ENCODE measurements around the gene RNF113B. TPM values are rescaled to one million over a fixed set of nuclear protein-coding genes. Genes with fewer than 3 reads are reported as not detected.

Gene RNF113B
- total and polyA plus RNA-seq, 2 donors (not counting 1 experiment from before 2014, with no cell fraction given), result not detected

- no peak overlapping the region for H3K4me3 ChIP-seq (ENCODE audit: control extremely low read depth in 1 of 5, extremely low read depth in 1 of 5, insufficient read depth in 1 of 5, low read depth in 2 of 5, low read length in 4 of 5)
- H2AFZ ChIP-seq (ENCODE audit: insufficient read depth, low read depth, low read length, poor library complexity, severe bottlenecking), result no peak overlapping the region
- Mint-ChIP-seq H3K27ac (peak overlapping the region; percentile 59), H3K4me3 (no peak overlapping the region), H3K27me3 (peaks cover 4% of the 10 kb centered on the region), H3K4me1 (no peaks in the 10 kb centered on the region), H3K9me3 (ENCODE audit: insufficient read depth) (peaks cover 4% of the 10 kb centered on the region)
- H3K79me2 ChIP-seq (ENCODE audit: control insufficient read depth, insufficient read depth, low read length), result no peaks in the 10 kb centered on the region
- TF ChIP-seq CTCF (IDR thresholded peaks at IDR 0.05), result no peak
- no peak for TF ChIP-seq EZH2 (IDR thresholded peaks at IDR 0.05; ENCODE audit: borderline replicate concordance, insufficient read depth, low read depth, low read length, poor library complexity, severe bottlenecking)
- POLR2A ChIA-PET, result no interaction called here
- CTCF ChIA-PET, result no interaction called here
- ATAC-seq (ENCODE audit: low read depth) (no peak), DNase-seq (no peak)
- intact Hi-C loops (cut with micrococcal nuclease), result no loop called here
- no peak overlapping the region for H3K27ac ChIP-seq (ENCODE audit: low read length in 2 of 2)
- WGBS (ENCODE audit: insufficient coverage), result 92% methylated on average over 6 of the region's 8 CpGs
- no peaks in the 10 kb centered on the region for H3K4me1 ChIP-seq (ENCODE audit: control insufficient read depth in 2 of 2, insufficient read depth in 2 of 2, low read length in 2 of 2)
- H3K27me3 ChIP-seq (replicated peaks in 1 of 4; ENCODE audit: control extremely low read depth in 1 of 4, control insufficient read depth in 3 of 4, insufficient read depth in 4 of 4, low read length in 3 of 4), result no peaks in the 10 kb centered on the region
- no peaks in the 10 kb centered on the region for H3K36me3 ChIP-seq (replicated peaks in 1 of 2; ENCODE audit: control extremely low read depth in 1 of 2, control insufficient read depth in 1 of 2, extremely low read depth in 1 of 2, insufficient read depth in 2 of 2, low read length in 1 of 2)
- H4K20me1 ChIP-seq (ENCODE audit: control insufficient read depth, insufficient read depth, low read length, poor library complexity, severe bottlenecking), result no peaks in the 10 kb centered on the region
- no peak overlapping the region for H3K9ac ChIP-seq (ENCODE audit: low read length)
- no peaks in the 10 kb centered on the region for H3K9me3 ChIP-seq (ENCODE audit: control extremely low read depth in 1 of 3, control insufficient read depth in 2 of 3, insufficient read depth in 1 of 3, low read length in 2 of 3)
- H3K4me2 ChIP-seq (replicated peaks; ENCODE audit: low read depth, low read length, poor library complexity, severe bottlenecking), result no peak overlapping the region
Observed at GRCh38 chr13:98201189-98201588, 24.1 kb upstream of the RNF113B start.

DNA sequence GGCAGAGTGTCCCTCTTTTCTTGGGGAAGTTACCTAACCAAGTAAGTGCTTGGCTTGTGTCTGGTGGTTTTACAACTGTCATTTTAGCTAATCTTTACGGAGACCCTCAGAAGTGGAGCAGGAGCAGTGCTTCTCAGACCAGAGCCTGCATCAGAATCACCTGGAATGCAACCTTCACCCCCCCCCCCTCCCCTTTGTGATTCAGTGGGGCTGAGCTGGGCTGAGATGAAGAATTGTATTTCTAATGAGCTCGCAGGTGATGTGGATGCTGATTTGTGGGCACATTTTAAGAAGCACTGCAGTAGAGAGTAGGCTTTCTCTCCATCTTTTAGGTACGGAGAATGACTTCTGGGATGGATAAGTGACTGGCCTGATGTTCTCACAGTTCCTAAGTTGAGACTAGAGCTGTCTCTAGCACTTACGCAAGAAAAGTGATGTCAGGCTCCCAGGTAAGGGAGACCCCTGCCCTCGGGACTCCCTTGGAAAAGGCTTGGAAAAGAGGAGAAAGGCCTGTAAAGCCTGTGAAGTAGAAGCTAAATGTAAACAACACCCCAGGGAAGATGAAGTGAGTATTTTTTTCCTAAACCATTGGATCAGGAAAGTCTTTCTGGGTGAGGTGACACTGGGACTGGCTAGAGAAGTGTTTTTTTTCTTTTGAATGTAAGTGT, 23.3 kb upstream of the RNF113B start:
- intact Hi-C loops (cut with micrococcal nuclease), result no loop called here
- no peak overlapping the region for H3K4me3 ChIP-seq (ENCODE audit: control extremely low read depth in 1 of 5, extremely low read depth in 1 of 5, insufficient read depth in 1 of 5, low read depth in 2 of 5, low read length in 4 of 5)
- H3K27ac ChIP-seq (ENCODE audit: low read length in 2 of 2), result no peak overlapping the region
- TF ChIP-seq CTCF (IDR thresholded peaks at IDR 0.05), result no peak
- no peak for TF ChIP-seq EZH2 (IDR thresholded peaks at IDR 0.05; ENCODE audit: borderline replicate concordance, insufficient read depth, low read depth, low read length, poor library complexity, severe bottlenecking)
- H3K27me3 ChIP-seq (replicated peaks in 1 of 4; ENCODE audit: control extremely low read depth in 1 of 4, control insufficient read depth in 3 of 4, insufficient read depth in 4 of 4, low read length in 3 of 4), result no peaks in the 10 kb centered on the region
- H3K27ac Mint-ChIP-seq, result no peak overlapping the region
- H3K4me2 ChIP-seq (replicated peaks; ENCODE audit: low read depth, low read length, poor library complexity, severe bottlenecking), result no peak overlapping the region
- no peak for DNase-seq
- no peaks in the 10 kb centered on the region for H3K9me3 ChIP-seq (ENCODE audit: control extremely low read depth in 1 of 3, control insufficient read depth in 2 of 3, insufficient read depth in 1 of 3, low read length in 2 of 3)
- H3K9me3 Mint-ChIP-seq (ENCODE audit: insufficient read depth), result no peaks in the 10 kb centered on the region
- H3K9ac ChIP-seq (ENCODE audit: low read length), result no peak overlapping the region
- H4K20me1 ChIP-seq (ENCODE audit: control insufficient read depth, insufficient read depth, low read length, poor library complexity, severe bottlenecking), result no peaks in the 10 kb centered on the region
- no peaks in the 10 kb centered on the region for H3K4me1 ChIP-seq (ENCODE audit: control insufficient read depth in 2 of 2, insufficient read depth in 2 of 2, low read length in 2 of 2)
- no peaks in the 10 kb centered on the region for H3K4me1 Mint-ChIP-seq
- CTCF ChIA-PET, result no interaction called here
- H3K79me2 ChIP-seq (ENCODE audit: control insufficient read depth, insufficient read depth, low read length), result no peaks in the 10 kb centered on the region
- no peak overlapping the region for H3K4me3 Mint-ChIP-seq
- 94% methylated on average over 4 of the region's 5 CpGs for WGBS (ENCODE audit: insufficient coverage)
- ATAC-seq (ENCODE audit: low read depth), result no peak
- no peaks in the 10 kb centered on the region for H3K36me3 ChIP-seq (replicated peaks in 1 of 2; ENCODE audit: control extremely low read depth in 1 of 2, control insufficient read depth in 1 of 2, extremely low read depth in 1 of 2, insufficient read depth in 2 of 2, low read length in 1 of 2)
- peaks cover 4% of the 10 kb centered on the region for H3K27me3 Mint-ChIP-seq
- POLR2A ChIA-PET, result no interaction called here
- H2AFZ ChIP-seq (ENCODE audit: insufficient read depth, low read depth, low read length, poor library complexity, severe bottlenecking), result no peak overlapping the region

Data from B cell (primary cell).